ENCODE measurements around the gene TCF19.

TCF19 gene

GRCh38 chr6:31171931-31172905 is 13.8 kb downstream of the TCF19 start:
- no peak overlapping the region for H3K4me2 ChIP-seq (ENCODE audit: low read length)
- H3K4me3 ChIP-seq (ENCODE audit: low read length): no peak overlapping the region
- peaks cover 14% of the 10 kb centered on the region for H3K4me1 ChIP-seq (ENCODE audit: low read length)
- no peak overlapping the region for H2AFZ ChIP-seq (ENCODE audit: low read depth, low read length)
- H3K27me3 ChIP-seq (ENCODE audit: low read depth, low read length): no peaks in the 10 kb centered on the region
- no peak for TF ChIP-seq CTCF (IDR thresholded peaks at IDR 0.05; ENCODE audit: low read depth, low read length)
- no peak for TF ChIP-seq EZH2phosphoT487 (IDR thresholded peaks at IDR 0.05; ENCODE audit: low read depth)
- peaks cover 76% of the 10 kb centered on the region for H3K79me2 ChIP-seq (ENCODE audit: low read length)
- H3K27ac ChIP-seq (ENCODE audit: low read length): no peak overlapping the region
- peaks cover 4% of the 10 kb centered on the region for H3K36me3 ChIP-seq (replicated peaks; ENCODE audit: low read depth, low read length)
- H4K20me1 ChIP-seq (ENCODE audit: insufficient read depth, low read length): peaks cover 6% of the 10 kb centered on the region
- no peaks in the 10 kb centered on the region for H3K9me3 ChIP-seq (ENCODE audit: insufficient read depth, low read length)
- no peak overlapping the region for H3K9ac ChIP-seq (ENCODE audit: low read length)

DNA sequence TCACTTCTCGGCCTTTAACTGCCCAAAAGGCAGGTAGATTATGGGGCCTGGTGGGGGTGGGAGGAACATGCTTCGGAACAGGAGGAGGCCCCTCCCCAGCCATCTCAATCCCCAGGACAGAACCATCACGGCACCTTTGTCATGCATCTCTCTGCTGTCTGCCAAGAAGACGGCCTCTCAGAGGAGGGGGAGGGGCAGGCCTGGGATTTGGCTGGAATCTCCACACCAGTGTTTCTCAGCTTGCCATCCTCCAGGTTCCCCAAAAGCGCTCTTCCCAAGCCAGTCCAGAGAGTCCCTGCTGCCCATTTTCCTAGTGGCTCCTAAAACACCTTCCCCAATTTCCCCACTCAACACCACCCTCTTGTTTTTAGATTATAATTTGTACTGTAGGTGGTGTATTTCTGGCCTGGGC is 14.6 kb downstream of the TCF19 start:
- no peak overlapping the region for H3K27ac ChIP-seq (ENCODE audit: low read length)

GRCh38 chr6:31173406-31173805 is 15.0 kb downstream of the TCF19 start:
- H3K4me2 ChIP-seq (ENCODE audit: low read length): no peak overlapping the region
- no peak overlapping the region for H3K27ac ChIP-seq (ENCODE audit: low read length)
- peaks cover 15% of the 10 kb centered on the region for H4K20me1 ChIP-seq (ENCODE audit: insufficient read depth, low read length)
- H3K36me3 ChIP-seq (replicated peaks; ENCODE audit: low read depth, low read length): peaks cover 6% of the 10 kb centered on the region
- no peak overlapping the region for H2AFZ ChIP-seq (ENCODE audit: low read depth, low read length)
- TF ChIP-seq CTCF (IDR thresholded peaks at IDR 0.05; ENCODE audit: low read depth, low read length) (no peak), EZH2phosphoT487 (IDR thresholded peaks at IDR 0.05; ENCODE audit: low read depth) (no peak)
- peaks cover 80% of the 10 kb centered on the region for H3K79me2 ChIP-seq (ENCODE audit: low read length)
- H3K9ac ChIP-seq (ENCODE audit: low read length): no peak overlapping the region
- peaks cover 16% of the 10 kb centered on the region for H3K4me1 ChIP-seq (ENCODE audit: low read length)
- H3K4me3 ChIP-seq (ENCODE audit: low read length): no peak overlapping the region
- H3K9me3 ChIP-seq (ENCODE audit: insufficient read depth, low read length): no peaks in the 10 kb centered on the region
- no peaks in the 10 kb centered on the region for H3K27me3 ChIP-seq (ENCODE audit: low read depth, low read length)

More for the DNA sequence above, 14.6 kb downstream of the TCF19 start:
- H3K4me2 ChIP-seq (ENCODE audit: low read length): no peak overlapping the region
- peaks cover 78% of the 10 kb centered on the region for H3K79me2 ChIP-seq (ENCODE audit: low read length)
- peaks cover 7% of the 10 kb centered on the region for H3K36me3 ChIP-seq (replicated peaks; ENCODE audit: low read depth, low read length)
- no peaks in the 10 kb centered on the region for H3K27me3 ChIP-seq (ENCODE audit: low read depth, low read length)
- peaks cover 10% of the 10 kb centered on the region for H4K20me1 ChIP-seq (ENCODE audit: insufficient read depth, low read length)
- no peak for TF ChIP-seq EZH2phosphoT487 (IDR thresholded peaks at IDR 0.05; ENCODE audit: low read depth)
- TF ChIP-seq CTCF (IDR thresholded peaks at IDR 0.05; ENCODE audit: low read depth, low read length): no peak
- no peak overlapping the region for H3K4me3 ChIP-seq (ENCODE audit: low read length)
- no peak overlapping the region for H3K9ac ChIP-seq (ENCODE audit: low read length)
- peaks cover 12% of the 10 kb centered on the region for H3K4me1 ChIP-seq (ENCODE audit: low read length)
- H3K9me3 ChIP-seq (ENCODE audit: insufficient read depth, low read length): no peaks in the 10 kb centered on the region
- no peak overlapping the region for H2AFZ ChIP-seq (ENCODE audit: low read depth, low read length)

- TF ChIP-seq CTCF (IDR thresholded peaks at IDR 0.05; ENCODE audit: low read depth, low read length): no peak
- no peak for TF ChIP-seq EZH2phosphoT487 (IDR thresholded peaks at IDR 0.05; ENCODE audit: low read depth)
- peaks cover 82% of the 10 kb centered on the region for H3K79me2 ChIP-seq (ENCODE audit: low read length)
- no peaks in the 10 kb centered on the region for H3K27me3 ChIP-seq (ENCODE audit: low read depth, low read length)
- no peak overlapping the region for H3K4me3 ChIP-seq (ENCODE audit: low read length)
- H3K27ac ChIP-seq (ENCODE audit: low read length): no peak overlapping the region
- peaks cover 26% of the 10 kb centered on the region for H3K4me1 ChIP-seq (ENCODE audit: low read length)
- no peak overlapping the region for H2AFZ ChIP-seq (ENCODE audit: low read depth, low read length)
- no peak overlapping the region for H3K4me2 ChIP-seq (ENCODE audit: low read length)
- H3K9ac ChIP-seq (ENCODE audit: low read length): no peak overlapping the region
- H3K36me3 ChIP-seq (replicated peaks; ENCODE audit: low read depth, low read length): peaks cover 3% of the 10 kb centered on the region
- no peaks in the 10 kb centered on the region for H3K9me3 ChIP-seq (ENCODE audit: insufficient read depth, low read length)
- peaks cover 19% of the 10 kb centered on the region for H4K20me1 ChIP-seq (ENCODE audit: insufficient read depth, low read length)
These were observed 16.0 kb downstream of the TCF19 start for GRCh38 chr6:31174378-31174777.

Data from OCI-LY3 (cell line).